SU-DHL-6 (cell line): ENCODE results near the gene ADAM8.

Experiments used
- H2AFZ ChIP-seq: fragments of 200-600 bp; sonication (generic); 2 replicates; pipeline ENCODE4 v1.6.1; 2014; ENCODE audit warnings: low read depth, mild to moderate bottlenecking, moderate library complexity, mixed read lengths, antibody characterized with exemption, low read length; ENCODE audit not compliant: severe bottlenecking
- H3F3A ChIP-seq: fragments of 200-600 bp; shearing (Covaris generic); 2 replicates; pipeline ENCODE4 v1.6.0; 2016; ENCODE audit warnings: antibody characterized with exemption, mild to moderate bottlenecking; ENCODE audit not compliant: insufficient read depth
- H3K27ac ChIP-seq: fragments of 200-600 bp; sonication (generic); 2 replicates; pipeline ENCODE4 v1.5.1; 2016; ENCODE audit warnings: low read depth, mild to moderate bottlenecking, low read length, moderate library complexity, mixed read lengths
- H3K27me3 ChIP-seq: fragments of 200-600 bp; sonication (generic), shearing (Covaris generic); 2 replicates; pipeline ENCODE4 v1.6.0; 2014; ENCODE audit warnings: mild to moderate bottlenecking, low read length
- H3K36me3 ChIP-seq: fragments of 200-600 bp; sonication (generic); 2 replicates; pipeline ENCODE4 v1.6.1; 2014; ENCODE audit warnings: mild to moderate bottlenecking, low read length, mixed read lengths
- H3K4me2 ChIP-seq: fragments of 300-600, 200-600 bp; shearing (Covaris generic), sonication (generic); 2 replicates; pipeline ENCODE4 v1.6.0; 2014; ENCODE audit warnings: low read length, low read depth, mild to moderate bottlenecking; ENCODE audit not compliant: poor library complexity, severe bottlenecking
- H3K4me3 ChIP-seq: fragments of 200-600 bp; sonication (generic); 2 replicates; pipeline ENCODE4 v1.5.1; 2014; ENCODE audit warnings: antibody characterized with exemption, low read length, mild to moderate bottlenecking, mixed read lengths; ENCODE audit not compliant: insufficient read depth, poor library complexity, severe bottlenecking
- H3K79me2 ChIP-seq: fragments of 200-600 bp; sonication (generic); 2 replicates; pipeline ENCODE4 v1.6.1; 2014; ENCODE audit warnings: mild to moderate bottlenecking, low read length, moderate library complexity; ENCODE audit not compliant: insufficient read depth
- H3K9ac ChIP-seq: fragments of 200-600 bp; sonication (generic); 2 replicates; pipeline ENCODE4 v1.7.0; 2014; ENCODE audit warnings: mild to moderate bottlenecking, low read length
- H3K9me2 ChIP-seq: fragments of 200-600 bp; sonication (generic); replicated peaks from 2 replicates; pipeline ENCODE4 v1.6.1; 2014; ENCODE audit warnings: low read length; ENCODE audit not compliant: insufficient read depth
- H3K9me3 ChIP-seq: fragments of 200-600 bp; sonication (generic); 2 replicates; pipeline ENCODE4 v1.6.1; 2014; ENCODE audit warnings: low read length, mixed read lengths; ENCODE audit not compliant: insufficient read depth
- H4K20me1 ChIP-seq: fragments of 200-600 bp; sonication (generic); 2 replicates; pipeline ENCODE4 v1.6.1; 2014; ENCODE audit warnings: low read depth, mild to moderate bottlenecking, antibody characterized with exemption, low read length, moderate library complexity, mixed read lengths
- EZH2phosphoT487 ChIP-seq: fragments of 200-600 bp; sonication (generic), shearing (Covaris generic); conservative IDR thresholded peaks from 2 replicates; pipeline ENCODE4 v1.6.1; 2018; ENCODE audit warnings: mild to moderate bottlenecking, antibody characterized with exemption, low read length, moderate library complexity, mixed read lengths
- TF ChIP-seq, protein P1 (sequence below): fragments of 200-600 bp; sonication (generic); IDR thresholded peaks from one replicate; pipeline ENCODE4 v1.5.1; 2017; ENCODE audit warnings: antibody characterized with exemption, mild to moderate bottlenecking, low read length, moderate library complexity; ENCODE audit not compliant: insufficient read depth, poor library complexity, severe bottlenecking

The ADAM8 gene

DNA sequence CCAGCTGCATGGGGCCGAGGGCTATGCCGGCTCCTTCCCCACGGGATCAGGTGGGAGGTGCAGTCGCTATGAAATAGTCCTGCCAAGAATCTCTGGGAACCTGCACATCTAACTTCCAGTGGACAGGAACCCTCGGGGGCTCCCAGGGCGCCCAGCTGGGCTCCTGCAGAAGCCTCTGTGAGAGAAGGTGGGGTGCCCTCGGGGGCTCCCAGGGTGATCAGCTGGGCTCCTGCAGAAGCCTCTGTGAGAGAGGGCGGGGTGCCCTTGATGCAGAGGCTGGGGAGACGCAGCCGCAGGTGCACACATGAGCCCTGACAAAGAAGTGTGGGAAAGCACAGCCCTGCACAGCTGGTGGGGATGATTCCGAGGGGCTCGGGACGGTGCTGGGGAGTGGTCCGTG, 33.1 kb downstream of the ADAM8 start:
- Histone ChIP-seq H3K27me3 (no peaks in the 10 kb centered on the region), H3K9me3 (no peaks in the 10 kb centered on the region), H3K9ac (no peak overlapping the region), H4K20me1 (no peaks in the 10 kb centered on the region), H3K27ac (no peak overlapping the region), H2AFZ (no peak overlapping the region), H3K9me2 (no peaks in the 10 kb centered on the region), H3K79me2 (no peaks in the 10 kb centered on the region), H3F3A (no peaks in the 10 kb centered on the region), H3K36me3 (no peaks in the 10 kb centered on the region), H3K4me2 (no peak overlapping the region), H3K4me3 (no peak overlapping the region)
- no peak for TF ChIP-seq EZH2phosphoT487
- TF ChIP-seq, protein P1, sequence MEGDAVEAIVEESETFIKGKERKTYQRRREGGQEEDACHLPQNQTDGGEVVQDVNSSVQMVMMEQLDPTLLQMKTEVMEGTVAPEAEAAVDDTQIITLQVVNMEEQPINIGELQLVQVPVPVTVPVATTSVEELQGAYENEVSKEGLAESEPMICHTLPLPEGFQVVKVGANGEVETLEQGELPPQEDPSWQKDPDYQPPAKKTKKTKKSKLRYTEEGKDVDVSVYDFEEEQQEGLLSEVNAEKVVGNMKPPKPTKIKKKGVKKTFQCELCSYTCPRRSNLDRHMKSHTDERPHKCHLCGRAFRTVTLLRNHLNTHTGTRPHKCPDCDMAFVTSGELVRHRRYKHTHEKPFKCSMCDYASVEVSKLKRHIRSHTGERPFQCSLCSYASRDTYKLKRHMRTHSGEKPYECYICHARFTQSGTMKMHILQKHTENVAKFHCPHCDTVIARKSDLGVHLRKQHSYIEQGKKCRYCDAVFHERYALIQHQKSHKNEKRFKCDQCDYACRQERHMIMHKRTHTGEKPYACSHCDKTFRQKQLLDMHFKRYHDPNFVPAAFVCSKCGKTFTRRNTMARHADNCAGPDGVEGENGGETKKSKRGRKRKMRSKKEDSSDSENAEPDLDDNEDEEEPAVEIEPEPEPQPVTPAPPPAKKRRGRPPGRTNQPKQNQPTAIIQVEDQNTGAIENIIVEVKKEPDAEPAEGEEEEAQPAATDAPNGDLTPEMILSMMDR, result no peak

DNA sequence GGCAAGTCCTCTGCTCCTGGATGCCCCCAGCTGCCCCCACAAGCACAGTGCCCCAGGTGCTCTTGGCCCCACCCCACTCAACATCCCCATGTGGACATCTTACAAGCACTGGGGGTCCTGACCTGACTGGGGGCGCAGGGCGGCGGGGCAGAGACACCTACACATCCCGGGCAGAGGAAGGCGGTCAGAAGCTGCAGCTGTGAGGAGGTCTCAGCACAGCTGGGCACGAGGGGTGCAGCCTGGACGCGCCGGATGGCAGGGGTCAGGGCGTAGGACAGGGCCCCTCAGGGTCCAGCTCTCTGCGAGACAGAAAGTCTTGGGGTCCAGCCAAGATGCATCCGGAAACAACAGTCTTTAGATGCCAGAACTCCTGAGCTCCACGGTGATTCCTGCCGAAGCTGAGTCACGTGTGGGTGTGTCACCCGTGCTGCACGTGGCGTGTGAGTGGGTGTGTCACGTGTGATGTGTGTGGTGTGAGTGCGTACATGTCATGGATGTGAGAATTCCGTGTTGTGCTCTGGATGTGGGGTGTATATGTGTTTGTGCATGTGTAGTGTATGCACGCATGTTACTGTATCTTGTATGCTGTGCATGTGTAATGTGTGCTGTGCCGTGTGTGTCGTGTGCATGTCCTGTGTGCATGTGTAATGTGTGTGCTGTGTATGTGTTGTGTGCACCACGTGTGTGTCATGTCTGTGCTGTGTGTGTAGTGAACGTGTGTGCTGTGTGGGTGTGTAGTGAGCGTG, 33.9 kb downstream of the ADAM8 start:
- Histone ChIP-seq H3K9ac (no peak overlapping the region), H3F3A (no peaks in the 10 kb centered on the region), H3K79me2 (no peaks in the 10 kb centered on the region), H3K4me3 (no peak overlapping the region), H3K27ac (no peak overlapping the region), H3K9me3 (no peaks in the 10 kb centered on the region), H3K4me2 (no peak overlapping the region), H2AFZ (no peak overlapping the region), H3K27me3 (no peaks in the 10 kb centered on the region), H4K20me1 (no peaks in the 10 kb centered on the region), H3K9me2 (no peaks in the 10 kb centered on the region), H3K36me3 (no peaks in the 10 kb centered on the region)
- no peak for TF ChIP-seq EZH2phosphoT487
- TF ChIP-seq, protein P1, result no peak

GRCh38 chr10:133241501-133242205, 35.0 kb downstream of the ADAM8 start:
- no peak overlapping the region for H3K27ac ChIP-seq
- H3K4me3 ChIP-seq, result no peak overlapping the region
- no peaks in the 10 kb centered on the region for H3F3A ChIP-seq
- H3K27me3 ChIP-seq, result no peaks in the 10 kb centered on the region
- no peak overlapping the region for H2AFZ ChIP-seq
- TF ChIP-seq EZH2phosphoT487, result no peak
- TF ChIP-seq, protein P1, result no peak
- no peaks in the 10 kb centered on the region for H3K36me3 ChIP-seq
- H3K79me2 ChIP-seq, result no peaks in the 10 kb centered on the region
- H3K9me3 ChIP-seq, result no peaks in the 10 kb centered on the region
- peak overlapping the region; percentile 24 for H3K4me2 ChIP-seq
- H3K9me2 ChIP-seq, result no peaks in the 10 kb centered on the region
- H4K20me1 ChIP-seq, result no peaks in the 10 kb centered on the region
- no peak overlapping the region for H3K9ac ChIP-seq
